Right atrium auricular region (tissue), 2 donors: ENCODE measurements around the gene SMIM35. TPM values are rescaled to one million over a fixed set of nuclear protein-coding genes. Genes with fewer than 3 reads are reported as not detected.
A peak's percentile ranks its signal among the peaks of the same experiment; 100 is the strongest.
"Not testable (repeated sequence)": the region's sequence is repeated elsewhere in the genome, so short reads cannot be mapped to it uniquely, and the experiment has no call there.

ENCODE experiments used
- DNase-seq: peaks from one replicate; pipeline ENCODE4 v3.0.0-alpha.2; 2019; ENCODE audit warnings: low spot score
- H3K27ac ChIP-seq, 2 donors: fragments of 200-600 bp; sonication (generic); 1 replicate in 1 of 2; 2 replicates in 1 of 2; pipeline ENCODE4 v1.5.1; 2016 to 2019
- H3K27me3 ChIP-seq, 2 donors: fragments of 200-600 bp; sonication (generic); one replicate each; pipeline versions ENCODE4 v1.5.1 to v1.6.0; 2017 to 2019
- H3K36me3 ChIP-seq: fragments of 200-600 bp; sonication (generic); one replicate; pipeline ENCODE4 v1.5.1; 2016
- H3K4me1 ChIP-seq, 2 donors: fragments of 200-600 bp; sonication (generic); one replicate each; pipeline versions ENCODE4 v1.5.1 to v1.6.0; 2017 to 2019
- H3K4me3 ChIP-seq, 2 donors: fragments of 200-600 bp; sonication (generic); 1 replicate in 1 of 2; 2 replicates in 1 of 2; pipeline ENCODE4 v1.5.1; 2017 to 2019; ENCODE audit warnings: mild to moderate bottlenecking in 1 of 2, moderate library complexity in 1 of 2
- H3K9me3 ChIP-seq, 2 donors: fragments of 200-600 bp; sonication (generic); one replicate each; pipeline ENCODE4 v1.5.1; 2019
- CTCF ChIP-seq, 2 donors: fragments of 200-600 bp; sonication (generic); IDR thresholded peaks; one replicate each; pipeline ENCODE4 v1.5.1; 2019; ENCODE audit warnings: antibody characterized with exemption in 2 of 2
- total RNA-seq, 2 donors: library from RNA; depleted of rRNA; stranded (reverse); fragments of >200 nt; gene quantifications; one replicate each; pipeline ENCODE4 v1.1.0, GENCODE V29; 2016

The SMIM35 gene
- total RNA-seq, 2 donors from 2014 or later, result not detected

- Histone ChIP-seq H3K9me3 (no peaks in the 10 kb centered on the region), H3K36me3 (no peaks in the 10 kb centered on the region), H3K4me1 (peaks cover 0 to 18% of the 10 kb centered on the region in 2 donors), H3K4me3 (no peak overlapping the region), H3K27me3 (no peaks in the 10 kb centered on the region), H3K27ac (no peak overlapping the region)
- no peak for DNase-seq
- no peak for TF ChIP-seq CTCF (IDR thresholded peaks at IDR 0.05)
These were observed 106.5 kb downstream of the SMIM35 start for GRCh38 chr11:117980280-117980679.

GRCh38 chr11:117979481-117980211 is 107.1 kb downstream of the SMIM35 start:
- no peaks in the 10 kb centered on the region for H3K27me3 ChIP-seq
- H3K4me1 ChIP-seq, result peaks cover 0 to 18% of the 10 kb centered on the region in 2 donors
- H3K27ac ChIP-seq, result peak overlapping the region in 1 of 2 donors; percentile 25
- no peak for TF ChIP-seq CTCF (IDR thresholded peaks at IDR 0.05)
- H3K36me3 ChIP-seq, result no peaks in the 10 kb centered on the region
- no peak overlapping the region for H3K4me3 ChIP-seq
- DNase-seq, result peak; percentile 57
- H3K9me3 ChIP-seq, result no peaks in the 10 kb centered on the region

DNA sequence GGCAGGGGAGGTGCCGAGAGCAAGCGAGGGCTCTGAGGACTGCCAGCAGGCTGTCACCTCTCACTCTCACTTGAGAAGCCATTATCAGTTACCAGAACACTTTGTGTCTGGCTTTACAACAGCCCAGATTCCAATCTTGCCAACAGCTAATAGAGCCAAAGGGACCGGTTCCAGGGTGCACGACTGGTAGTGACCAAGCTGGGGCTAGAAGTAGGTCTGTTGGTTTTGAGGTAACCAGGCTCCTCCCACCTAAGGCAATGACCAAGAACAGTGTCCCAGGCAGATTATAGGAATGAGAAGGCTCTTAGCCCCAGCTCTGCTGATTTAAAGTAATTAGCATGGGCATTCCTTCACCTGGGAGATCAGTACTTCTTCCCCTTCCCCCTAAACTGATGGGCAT is 107.8 kb downstream of the SMIM35 start:
- Histone ChIP-seq H3K27ac (peak overlapping the region in 1 of 2 donors; percentile 25), H3K4me3 (no peak overlapping the region), H3K4me1 (peaks cover 0 to 18% of the 10 kb centered on the region in 2 donors), H3K9me3 (no peaks in the 10 kb centered on the region), H3K36me3 (no peaks in the 10 kb centered on the region), H3K27me3 (no peaks in the 10 kb centered on the region)
- peak; percentile 23 for DNase-seq
- TF ChIP-seq CTCF (IDR thresholded peaks at IDR 0.05), result no peak

GRCh38 chr11:117978291-117978910 is 108.4 kb downstream of the SMIM35 start:
- H3K4me1 ChIP-seq, result peaks cover 0 to 18% of the 10 kb centered on the region in 2 donors
- H3K27ac ChIP-seq, result peak overlapping the region in 1 of 2 donors; percentile 25
- DNase-seq, result peak; percentile 50
- H3K27me3 ChIP-seq, H3K9me3 ChIP-seq, H3K36me3 ChIP-seq, H3K4me3 ChIP-seq: not testable (repeated sequence)

DNA sequence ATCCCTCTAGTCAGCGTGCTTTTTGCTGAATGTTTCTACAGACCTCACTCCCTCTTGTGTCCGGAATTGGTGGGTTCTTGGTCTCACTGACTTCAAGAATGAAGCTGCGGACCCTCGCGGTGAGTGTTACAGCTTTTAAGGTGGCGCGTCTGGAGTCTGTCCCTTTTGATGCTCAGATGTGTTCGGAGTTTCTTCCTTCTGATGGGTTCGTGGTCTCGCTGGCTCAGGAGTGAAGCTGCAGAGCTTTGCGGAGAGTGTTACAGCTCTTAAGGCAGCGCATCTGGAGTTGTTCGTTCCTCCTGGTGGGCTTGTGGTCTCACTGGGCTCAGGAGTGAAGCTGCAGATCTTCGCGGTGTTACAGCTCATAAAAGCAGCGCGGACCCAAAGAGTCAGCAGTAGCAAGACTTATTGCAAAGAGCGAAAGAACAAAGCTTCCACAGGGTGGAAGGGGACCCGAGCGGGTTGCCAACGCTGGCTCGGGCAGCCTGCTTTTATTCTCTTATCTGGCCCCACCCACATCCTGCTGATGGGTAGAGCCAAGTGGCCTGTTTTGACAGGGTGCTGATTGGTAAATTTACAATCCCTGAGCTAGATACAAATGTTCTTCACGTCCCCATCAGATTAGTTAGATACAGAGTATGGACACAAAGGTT is 109.0 kb downstream of the SMIM35 start:
- peaks cover 0 to 18% of the 10 kb centered on the region in 2 donors for H3K4me1 ChIP-seq
- not testable (repeated sequence) for H3K27ac ChIP-seq, H3K36me3 ChIP-seq

GRCh38 chr11:117977029-117977428 is 109.7 kb downstream of the SMIM35 start:
- no peak overlapping the region for H3K27ac ChIP-seq
- no peak overlapping the region for H3K4me3 ChIP-seq
- TF ChIP-seq CTCF (IDR thresholded peaks at IDR 0.05), result no peak
- H3K36me3 ChIP-seq, result no peaks in the 10 kb centered on the region
- peaks cover 0 to 18% of the 10 kb centered on the region in 2 donors for H3K4me1 ChIP-seq
- peak; percentile 46 for DNase-seq
- H3K9me3 ChIP-seq, result no peaks in the 10 kb centered on the region
- no peaks in the 10 kb centered on the region for H3K27me3 ChIP-seq

More for the DNA sequence above, 109.0 kb downstream of the SMIM35 start:
- H3K27me3 ChIP-seq, H3K4me3 ChIP-seq, H3K9me3 ChIP-seq: not testable (repeated sequence)
- peak; percentile 28 for DNase-seq
